22Rv1 (cell line): ENCODE data around the gene MPEG1.

Experiments used
- ZFX ChIP-seq: fragments of 450-650 bp; IDR thresholded peaks from 2 replicates; pipeline ENCODE4 v1.6.1; 2017; ENCODE audit warnings: antibody characterized with exemption, borderline replicate concordance
- TF ChIP-seq, protein P1 (sequence below): fragments of 450-650 bp; IDR thresholded peaks from 2 replicates; pipeline ENCODE4 v1.5.1; 2017; ENCODE audit warnings: mild to moderate bottlenecking

DNA sequence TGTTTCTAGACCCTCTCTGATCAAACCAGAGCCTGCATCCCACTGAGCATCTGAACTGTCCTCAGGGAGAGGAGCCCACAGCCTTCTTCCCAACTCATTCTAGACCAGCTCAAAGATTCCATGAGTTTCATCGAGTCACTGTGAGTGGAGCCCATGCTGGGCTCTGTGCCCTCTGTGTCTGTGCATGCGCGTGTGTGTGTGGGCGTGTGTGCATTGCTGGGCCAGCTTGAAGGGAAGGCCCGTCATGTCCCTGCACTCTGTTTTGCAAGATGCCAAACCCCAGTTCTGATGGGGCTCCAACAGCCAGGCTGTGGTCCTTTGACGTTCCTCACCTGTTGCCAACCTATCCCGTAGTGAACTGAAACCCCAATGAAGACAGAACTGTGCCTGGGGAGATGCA, 7.1 kb downstream of the MPEG1 start:
- TF ChIP-seq, protein P1, sequence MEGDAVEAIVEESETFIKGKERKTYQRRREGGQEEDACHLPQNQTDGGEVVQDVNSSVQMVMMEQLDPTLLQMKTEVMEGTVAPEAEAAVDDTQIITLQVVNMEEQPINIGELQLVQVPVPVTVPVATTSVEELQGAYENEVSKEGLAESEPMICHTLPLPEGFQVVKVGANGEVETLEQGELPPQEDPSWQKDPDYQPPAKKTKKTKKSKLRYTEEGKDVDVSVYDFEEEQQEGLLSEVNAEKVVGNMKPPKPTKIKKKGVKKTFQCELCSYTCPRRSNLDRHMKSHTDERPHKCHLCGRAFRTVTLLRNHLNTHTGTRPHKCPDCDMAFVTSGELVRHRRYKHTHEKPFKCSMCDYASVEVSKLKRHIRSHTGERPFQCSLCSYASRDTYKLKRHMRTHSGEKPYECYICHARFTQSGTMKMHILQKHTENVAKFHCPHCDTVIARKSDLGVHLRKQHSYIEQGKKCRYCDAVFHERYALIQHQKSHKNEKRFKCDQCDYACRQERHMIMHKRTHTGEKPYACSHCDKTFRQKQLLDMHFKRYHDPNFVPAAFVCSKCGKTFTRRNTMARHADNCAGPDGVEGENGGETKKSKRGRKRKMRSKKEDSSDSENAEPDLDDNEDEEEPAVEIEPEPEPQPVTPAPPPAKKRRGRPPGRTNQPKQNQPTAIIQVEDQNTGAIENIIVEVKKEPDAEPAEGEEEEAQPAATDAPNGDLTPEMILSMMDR = no peak
- TF ChIP-seq ZFX = no peak
